Endometrium (tissue), 2 donors: ENCODE measurements around the gene OR1J1.

Experiments used
- FAIRE-seq: peaks from 2 replicates; lab custom pipeline; 2012; peaks lifted over from hg19 to GRCh38; lab: Jason Lieb, UNC
- donor health status: control.
- donor health status: control.

The OR1J1 gene, protein sequence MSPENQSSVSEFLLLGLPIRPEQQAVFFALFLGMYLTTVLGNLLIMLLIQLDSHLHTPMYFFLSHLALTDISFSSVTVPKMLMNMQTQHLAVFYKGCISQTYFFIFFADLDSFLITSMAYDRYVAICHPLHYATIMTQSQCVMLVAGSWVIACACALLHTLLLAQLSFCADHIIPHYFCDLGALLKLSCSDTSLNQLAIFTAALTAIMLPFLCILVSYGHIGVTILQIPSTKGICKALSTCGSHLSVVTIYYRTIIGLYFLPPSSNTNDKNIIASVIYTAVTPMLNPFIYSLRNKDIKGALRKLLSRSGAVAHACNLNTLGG

DNA sequence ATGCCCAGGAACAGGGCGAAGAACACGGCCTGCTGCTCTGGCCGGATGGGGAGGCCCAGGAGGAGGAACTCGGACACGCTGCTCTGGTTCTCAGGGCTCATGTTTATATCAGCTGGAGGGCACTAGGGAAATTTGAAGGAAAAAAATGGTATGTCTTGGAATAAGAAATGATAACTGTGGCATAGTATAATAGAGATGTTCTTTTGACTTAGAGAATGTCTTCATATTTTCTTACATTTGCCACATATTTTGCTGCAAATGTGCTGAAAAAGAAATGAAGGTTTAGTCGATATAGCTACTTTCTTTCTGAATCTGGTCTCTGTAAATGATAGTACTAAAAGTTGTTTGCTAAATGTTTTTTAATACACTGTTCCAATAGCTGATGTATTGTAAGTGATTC, at the start of gene OR1J1:
Gene OR1J1, minus strand, starts transcription at position 101 of the 400 bp plus-strand sequence. Its CDS starts 0 bp downstream, at position 101.
- no peak for FAIRE-seq

DNA sequence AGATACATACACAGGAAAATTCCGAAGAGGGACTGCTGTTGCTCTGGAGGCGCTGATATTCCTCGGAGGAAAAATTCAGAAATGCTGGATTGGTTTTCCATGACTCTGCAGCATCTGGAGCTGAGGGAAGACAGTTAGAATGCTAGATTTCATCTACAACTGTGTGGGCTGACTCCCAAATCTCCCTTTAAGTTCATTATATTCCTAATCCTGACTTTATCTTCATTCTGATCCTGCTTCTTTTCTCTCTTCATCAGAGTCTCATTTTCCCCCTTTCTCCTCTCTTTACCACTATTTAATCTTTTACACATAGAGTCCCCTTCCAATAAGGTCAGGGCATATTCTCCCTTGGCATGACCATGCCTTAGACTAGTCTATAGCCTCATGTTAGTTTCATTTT, 49.5 kb upstream of the OR1J1 start, which contains the start of gene OR1N1:
Gene OR1N1, minus strand, starts transcription at position 101 of the 400 bp plus-strand sequence. Its CDS starts 0 bp downstream, at position 101.
- FAIRE-seq: no peak

DNA sequence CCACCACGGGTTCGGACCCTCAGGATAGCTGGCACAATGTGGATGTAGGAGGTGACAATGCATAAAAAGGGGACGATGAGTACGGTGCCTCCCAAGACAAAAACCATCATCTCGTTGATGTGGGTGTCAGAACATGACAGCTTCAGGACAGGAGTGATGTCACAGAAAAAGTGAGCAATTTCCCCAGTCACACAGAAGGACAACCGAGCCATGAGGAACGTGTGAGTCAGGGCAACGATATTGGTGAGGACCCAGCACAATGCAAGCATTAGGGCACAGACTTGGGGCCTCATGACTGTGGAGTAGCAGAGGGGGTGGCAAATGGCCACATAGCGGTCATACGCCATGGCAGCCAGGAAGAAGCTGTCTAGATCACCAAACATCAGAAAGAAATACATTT, 48.9 kb upstream of the OR1J1 start:
- FAIRE-seq: no peak

DNA sequence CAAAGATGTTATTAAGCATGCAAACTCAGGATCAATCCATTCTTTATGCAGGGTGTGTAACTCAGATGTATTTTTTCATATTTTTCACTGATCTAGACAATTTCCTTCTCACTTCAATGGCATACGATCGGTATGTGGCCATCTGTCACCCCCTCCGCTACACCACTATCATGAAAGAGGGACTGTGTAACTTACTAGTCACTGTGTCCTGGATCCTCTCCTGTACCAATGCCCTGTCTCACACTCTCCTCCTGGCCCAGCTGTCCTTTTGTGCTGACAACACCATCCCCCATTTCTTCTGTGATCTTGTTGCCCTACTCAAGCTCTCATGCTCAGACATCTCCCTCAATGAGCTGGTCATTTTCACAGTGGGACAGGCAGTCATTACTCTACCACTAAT, 41.6 kb upstream of the OR1J1 start:
- no peak for FAIRE-seq

DNA sequence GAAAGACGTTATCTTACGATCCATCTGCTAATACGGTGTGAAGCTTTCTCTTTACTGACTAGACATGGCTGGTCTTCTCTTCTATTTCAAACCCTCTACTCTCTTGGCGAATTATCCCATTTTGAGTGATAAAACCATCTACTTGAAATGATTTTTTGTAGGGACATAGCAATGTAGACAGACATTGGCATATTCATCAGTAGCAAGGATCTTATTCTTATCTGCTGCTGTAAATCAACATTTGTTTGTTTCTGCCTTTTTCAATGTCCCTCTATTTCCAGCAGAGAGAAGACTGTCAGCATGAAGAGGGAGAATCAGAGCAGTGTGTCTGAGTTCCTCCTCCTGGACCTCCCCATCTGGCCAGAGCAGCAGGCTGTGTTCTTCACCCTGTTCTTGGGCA, 41.1 kb upstream of the OR1J1 start, which contains the start of gene OR1J4:
Gene OR1J4, plus strand, starts transcription at position 301 of the 400 bp plus-strand sequence. Its CDS starts 0 bp downstream, at position 301.
- no peak for FAIRE-seq

DNA sequence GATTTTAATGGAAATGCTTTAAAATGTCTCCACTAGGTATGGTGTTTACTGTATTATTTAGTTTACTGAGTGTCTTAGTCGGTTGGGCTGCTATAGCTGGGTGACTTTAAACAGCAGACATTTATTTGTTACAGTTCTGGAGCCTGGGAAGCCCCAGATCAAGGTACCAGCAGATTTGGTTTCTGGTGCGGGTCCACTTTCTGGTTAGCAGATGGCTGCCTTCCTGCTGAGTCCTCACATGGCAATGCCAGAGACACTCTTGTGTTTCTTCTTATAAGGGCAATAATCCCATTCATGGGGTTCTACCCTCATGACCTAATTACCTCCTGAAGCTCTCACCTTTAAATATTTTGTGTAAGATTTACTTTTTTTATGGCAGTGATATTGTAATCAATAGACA, 40.5 kb upstream of the OR1J1 start:
- no peak for FAIRE-seq

DNA sequence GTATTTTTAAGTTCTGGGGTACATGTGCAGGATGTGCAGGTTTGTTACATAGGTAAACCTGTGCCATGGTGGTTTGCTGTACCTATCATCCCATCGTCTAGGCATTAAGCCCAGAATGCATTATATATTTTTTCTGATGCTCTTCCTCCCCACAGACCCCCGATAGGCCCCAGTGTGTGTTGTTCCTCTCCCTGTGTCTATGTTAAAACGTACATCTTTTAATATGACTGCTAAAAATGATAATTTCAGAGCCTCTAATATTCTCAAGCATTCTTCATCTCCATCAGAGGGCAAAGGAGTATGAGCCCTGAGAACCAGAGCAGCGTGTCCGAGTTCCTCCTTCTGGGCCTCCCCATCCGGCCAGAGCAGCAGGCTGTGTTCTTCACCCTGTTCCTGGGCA, 32.8 kb upstream of the OR1J1 start, which contains the start of gene OR1J2:
Gene OR1J2, plus strand, starts transcription at position 301 of the 400 bp plus-strand sequence. Its CDS starts 0 bp downstream, at position 301.
- FAIRE-seq: no peak

DNA sequence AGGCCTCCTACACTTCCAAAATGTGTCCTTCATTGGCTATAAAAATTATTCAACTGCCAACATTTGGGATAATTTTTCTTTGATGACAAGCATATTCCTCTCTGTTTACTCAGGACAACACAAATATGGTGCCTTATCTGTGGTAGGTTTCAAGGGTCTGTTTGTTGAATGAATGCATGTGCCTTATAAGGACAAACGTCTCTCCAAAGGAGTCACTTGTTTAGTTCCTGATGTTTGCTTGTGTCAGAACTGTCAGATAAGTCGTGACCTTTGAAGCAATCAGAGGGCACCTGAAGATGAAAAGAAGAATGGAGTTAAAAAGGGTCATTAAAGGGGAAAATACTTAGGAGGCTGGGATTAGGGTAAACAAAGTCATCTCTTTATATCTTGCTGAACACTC, 29.2 kb upstream of the OR1J1 start:
- FAIRE-seq: no peak

DNA sequence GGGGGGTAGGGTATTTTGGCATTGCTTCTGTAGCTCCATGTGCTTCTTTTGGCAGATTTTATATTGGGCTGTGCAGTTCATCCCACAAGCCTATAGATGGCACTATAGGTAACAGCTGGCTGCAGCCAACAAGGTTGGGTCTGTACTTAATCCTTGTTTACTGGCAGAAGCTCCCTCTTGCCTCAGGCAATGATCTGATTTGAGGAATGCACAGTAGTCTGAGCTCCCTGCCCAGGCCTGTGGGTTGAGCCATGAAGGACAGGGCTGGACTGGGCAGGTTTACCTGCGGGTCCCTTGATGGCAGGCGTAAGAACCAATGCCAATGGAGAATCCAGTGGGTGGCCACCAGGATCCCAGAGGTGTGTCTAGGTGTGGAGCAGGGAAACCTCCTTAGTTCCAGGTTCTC, 21.2 kb upstream of the OR1J1 start:
- FAIRE-seq: no peak

DNA sequence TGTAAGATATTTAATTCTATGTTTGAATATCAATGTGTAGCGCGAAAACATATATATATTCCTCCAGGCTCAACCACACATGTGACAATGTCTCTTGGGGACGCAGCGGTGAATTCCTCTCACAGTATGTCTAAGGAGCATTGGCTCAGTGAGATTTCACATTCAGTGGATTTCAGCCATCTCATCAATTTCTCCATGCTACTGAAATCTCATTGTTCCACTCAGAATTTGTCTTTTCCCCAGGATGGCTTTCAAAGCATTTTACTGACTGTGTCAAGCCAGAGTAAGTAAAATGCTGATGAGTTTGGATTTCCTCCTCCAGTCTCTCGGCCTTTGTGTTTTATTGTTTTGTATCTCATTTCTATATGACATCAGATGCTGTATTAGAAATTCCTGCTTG, 1.3 kb upstream of the OR1J1 start:
- FAIRE-seq: no peak

DNA sequence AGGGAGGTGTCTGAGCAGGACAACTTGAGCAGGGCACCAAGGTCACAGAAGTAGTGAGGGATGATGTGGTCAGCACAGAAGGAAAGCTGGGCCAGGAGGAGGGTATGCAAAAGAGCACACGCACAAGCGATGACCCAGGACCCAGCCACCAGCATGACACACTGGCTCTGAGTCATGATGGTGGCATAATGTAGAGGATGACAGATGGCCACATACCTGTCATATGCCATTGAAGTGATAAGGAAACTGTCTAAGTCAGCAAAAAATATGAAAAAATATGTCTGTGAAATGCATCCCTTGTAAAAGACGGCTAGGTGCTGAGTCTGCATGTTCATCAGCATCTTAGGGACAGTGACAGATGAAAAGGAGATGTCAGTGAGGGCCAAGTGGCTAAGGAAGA, 380 bp downstream of the OR1J1 start:
- FAIRE-seq: no peak

DNA sequence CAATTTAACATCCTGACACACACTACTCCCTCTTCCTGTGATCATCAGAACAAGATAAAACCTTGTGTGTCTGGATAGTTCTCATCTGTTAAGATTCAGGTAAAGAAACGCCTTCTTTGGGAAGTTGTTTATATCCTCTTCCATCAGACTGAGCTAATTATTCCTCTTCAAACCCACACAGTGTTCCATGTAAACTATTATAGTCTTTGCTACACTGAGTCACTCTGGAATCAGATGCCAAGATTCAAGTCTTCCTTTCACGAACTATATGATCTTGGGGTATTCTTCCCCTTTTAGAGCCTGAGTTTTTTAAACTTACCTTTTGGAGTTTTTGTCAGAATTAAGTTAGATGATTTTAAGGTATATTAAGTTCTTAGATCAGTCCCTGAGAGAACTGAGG, 2.0 kb downstream of the OR1J1 start:
- FAIRE-seq: no peak

DNA sequence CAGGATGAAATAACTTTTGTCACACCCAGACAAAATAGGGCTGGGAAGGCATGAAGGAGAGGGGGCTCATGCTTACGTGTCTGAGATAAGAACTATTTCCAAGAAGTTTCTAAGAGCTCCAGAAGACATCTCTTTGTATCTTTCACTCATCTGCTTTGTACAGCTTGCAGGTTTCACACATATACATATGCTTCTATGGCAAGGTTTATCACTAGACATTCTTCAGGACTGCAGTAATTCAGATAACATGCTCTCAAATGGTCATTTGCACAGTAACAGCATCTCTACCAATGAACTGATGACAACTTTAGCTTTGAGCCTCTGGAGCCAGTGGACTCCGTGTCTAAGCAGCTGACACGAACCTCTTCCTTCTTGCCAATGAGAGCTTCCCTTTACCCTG, 3.2 kb downstream of the OR1J1 start:
- no peak for FAIRE-seq

DNA sequence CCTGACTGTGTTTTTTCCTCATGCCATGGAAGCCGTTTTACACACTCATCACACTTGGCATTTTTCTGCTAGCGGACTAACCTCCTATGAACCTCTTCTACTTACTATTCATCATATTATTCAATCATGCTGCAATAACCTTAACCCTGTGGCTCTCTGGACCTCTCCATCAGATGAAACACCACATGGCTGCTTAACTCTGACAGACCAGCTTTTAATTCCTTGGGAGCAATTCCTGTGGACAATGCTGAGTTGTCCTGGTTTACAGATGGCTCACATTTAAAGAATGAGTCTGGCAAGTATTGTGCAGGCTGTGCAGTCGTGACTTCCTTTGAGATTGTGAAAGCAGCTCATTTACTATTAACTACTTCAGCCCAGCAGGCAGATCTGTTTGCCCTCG, 9.0 kb downstream of the OR1J1 start:
- no peak for FAIRE-seq

DNA sequence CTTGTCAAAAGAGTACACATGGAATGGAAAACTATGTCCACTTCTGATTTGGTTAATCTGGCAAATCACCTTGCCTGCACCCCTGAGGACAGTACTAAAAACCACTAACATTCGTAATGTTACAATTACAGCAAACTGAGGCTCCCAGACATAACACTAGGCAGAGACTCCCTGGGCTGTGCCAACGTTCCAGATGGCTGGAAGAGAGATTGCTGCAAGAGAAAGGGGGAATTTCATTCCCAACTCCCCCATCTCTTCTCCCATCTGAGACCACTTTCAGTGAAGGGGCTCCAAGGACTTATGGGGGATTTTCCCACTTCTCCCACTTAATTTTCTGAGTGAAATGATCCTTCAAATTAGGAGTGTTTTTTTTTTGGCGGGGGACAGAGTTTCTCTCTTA, 11.3 kb downstream of the OR1J1 start:
- no peak for FAIRE-seq

DNA sequence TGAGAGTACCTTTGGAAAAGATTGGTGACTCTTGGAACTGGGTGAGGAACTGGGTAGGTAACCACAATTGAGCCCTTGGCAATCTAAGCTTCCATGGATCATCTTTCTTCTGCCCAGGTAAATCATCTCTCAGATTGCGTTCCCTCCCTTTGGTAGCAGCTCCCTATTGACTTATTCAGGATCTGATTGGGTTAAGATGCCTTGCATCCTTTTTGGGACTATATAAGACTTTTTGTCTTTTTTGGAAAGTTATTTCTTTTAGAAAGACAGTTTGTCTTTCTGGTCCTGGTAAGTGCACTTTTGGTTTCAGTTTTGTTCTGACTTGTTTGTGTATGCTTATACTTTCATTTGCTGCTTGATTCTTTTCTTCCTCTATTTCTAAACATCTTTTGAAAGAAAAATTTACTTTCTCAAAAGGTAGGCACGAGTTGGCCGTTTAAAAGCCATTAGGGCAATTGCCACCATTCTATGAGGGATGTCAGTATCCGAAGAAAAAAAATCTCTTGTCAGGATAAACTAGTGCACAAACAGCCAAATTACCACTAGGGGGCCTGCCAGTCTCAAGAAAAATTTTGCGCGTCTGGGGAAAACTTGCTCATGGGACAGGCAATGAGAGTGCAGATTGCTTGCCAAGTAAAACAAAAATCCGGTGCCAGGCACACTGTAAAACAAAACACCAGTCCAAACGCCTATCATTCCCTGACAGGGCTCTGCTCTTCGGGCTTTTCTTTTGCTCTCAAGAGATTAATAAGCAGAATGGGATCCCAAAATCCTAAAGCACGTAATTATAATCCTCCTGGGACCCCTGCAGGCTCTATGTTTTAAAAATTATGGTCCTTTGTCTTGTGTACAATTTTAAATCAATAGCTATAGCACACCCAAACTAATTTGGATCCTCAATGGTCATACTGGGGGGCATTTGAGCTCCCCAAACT, 12.8 kb downstream of the OR1J1 start:
- peak; percentile 57 for FAIRE-seq

DNA sequence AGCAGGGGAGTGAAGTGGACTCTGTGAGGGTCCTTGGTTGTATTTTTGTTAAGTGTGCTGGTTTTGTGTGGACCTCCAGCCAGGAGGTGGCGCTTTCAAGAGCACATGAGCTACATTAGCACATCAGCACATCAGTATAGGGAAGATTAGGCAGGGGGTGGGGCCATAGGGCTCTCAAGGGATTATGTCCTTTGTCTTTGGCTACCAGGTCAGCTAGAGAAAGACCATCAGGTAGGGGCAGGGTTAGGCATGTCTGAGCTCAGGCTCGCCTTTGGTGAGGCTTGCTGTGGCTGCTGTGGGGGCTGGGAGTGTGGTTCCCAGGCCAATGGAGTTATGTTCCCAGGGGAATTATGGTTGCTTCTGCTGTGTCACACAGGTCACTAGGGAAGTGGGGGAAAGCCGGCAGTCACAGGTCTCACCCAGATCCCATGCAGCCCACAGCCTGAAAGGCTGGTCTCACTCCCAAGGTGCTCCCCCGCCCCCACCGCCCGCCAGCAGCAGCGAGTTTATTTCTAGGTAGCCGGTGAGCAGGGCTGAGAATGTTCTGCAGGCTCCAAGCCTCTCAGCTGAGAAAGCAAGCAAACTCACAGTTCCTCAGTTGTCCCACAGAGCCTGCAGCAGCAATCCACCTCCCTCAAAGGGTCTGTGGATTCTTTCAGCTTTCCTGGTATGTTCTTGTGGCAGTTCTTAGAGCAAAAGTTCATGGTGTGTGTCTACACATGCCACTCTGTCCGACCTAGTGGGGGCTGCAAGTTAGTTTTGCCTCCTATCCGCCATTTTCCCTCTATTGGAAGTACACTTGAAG, 13.7 kb downstream of the OR1J1 start:
- FAIRE-seq: no peak

DNA sequence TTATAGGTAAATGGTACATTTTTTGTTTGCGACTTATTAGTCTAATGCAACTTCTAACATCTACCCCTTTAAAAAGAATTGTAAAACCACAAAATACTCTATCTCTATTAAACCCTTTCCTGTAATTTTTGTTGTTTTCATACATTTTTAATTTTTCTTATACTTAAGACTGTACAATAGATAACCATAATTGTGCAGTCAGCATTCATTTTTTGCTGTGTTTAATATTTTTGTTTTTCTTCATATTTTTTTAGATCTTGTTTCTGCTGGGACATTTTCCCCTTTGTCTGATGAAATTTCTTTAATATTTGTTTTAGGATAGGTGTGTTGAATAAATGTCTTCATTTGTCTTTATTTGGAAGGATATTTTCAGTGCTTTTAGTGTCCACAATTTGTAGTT, 19.9 kb downstream of the OR1J1 start:
- FAIRE-seq: no peak

DNA sequence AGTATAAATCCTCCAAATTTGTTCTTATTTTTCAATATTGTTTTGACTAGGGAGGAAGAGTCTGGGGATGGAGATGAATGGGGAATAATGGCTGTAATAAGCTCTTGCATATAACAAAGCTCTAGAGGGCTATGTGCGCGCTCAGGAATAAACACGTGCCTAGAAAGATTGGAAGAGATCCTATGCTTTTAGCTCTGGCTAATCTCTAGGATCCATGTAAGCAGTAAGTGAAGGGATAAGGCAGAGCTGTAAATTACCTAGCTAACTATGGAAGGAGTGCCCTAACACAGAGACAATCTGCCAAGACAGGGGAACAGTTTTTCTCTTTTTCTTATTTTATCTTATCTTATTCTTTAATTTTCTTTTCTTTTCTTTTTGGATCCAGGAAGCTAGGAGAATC, 21.6 kb downstream of the OR1J1 start:
- FAIRE-seq: no peak

DNA sequence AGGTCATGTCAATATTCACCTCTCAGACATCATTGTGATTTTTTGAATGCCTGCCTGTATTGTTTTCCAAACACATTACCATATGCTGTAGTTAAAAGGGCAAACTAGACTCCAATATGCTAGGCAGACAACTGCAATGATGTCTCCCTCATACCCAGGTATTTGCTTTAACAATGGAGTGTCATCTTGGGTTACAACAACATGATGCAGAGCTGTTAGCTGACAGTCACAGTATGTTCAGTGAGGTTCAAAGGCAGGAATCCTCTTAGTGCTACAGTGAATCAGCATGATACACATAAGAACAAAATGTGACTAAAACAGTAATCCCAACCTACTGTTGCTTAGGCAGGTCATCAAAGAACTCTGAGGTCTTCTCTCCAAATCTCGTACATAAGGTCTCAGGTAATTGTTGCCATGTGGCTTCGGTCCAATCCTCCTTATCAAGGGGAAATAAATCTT, 24.0 kb downstream of the OR1J1 start:
- no peak for FAIRE-seq

DNA sequence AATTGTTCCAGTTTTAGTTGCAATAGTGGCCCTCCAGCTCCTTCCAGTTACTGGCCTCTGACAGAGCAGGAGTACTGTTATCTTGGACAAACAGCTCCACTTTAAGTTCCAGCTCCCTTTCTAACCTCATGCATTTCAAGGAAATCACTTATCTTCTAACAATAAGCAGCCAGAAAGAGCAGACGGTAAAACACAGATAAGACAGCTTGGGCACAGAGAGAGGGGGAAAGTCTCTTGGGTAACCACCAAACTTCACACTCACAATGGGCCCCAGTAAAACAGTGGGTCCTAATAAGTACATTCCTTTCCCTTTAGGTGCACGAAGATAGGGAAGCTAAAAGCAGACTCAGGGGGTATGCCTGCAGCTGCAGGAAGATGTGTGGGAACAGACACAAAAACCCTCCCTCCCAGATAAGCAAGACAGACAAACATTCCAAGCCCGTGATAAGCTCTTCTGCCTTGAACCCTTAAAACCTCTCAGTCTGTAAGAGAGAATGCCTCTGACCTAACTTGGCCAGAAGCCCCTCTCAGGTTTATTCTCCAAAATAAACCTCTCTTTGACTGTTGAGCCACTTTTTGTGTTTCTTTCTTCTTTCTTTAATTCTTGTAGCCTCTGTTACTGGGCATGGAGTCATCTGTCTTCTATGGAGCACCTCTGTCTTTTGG, 30.8 kb downstream of the OR1J1 start:
- no peak for FAIRE-seq
